T-helper 2 cell (primary cell): ENCODE results near the gene TTLL11.
"Not testable (repeated sequence)": the region's sequence is repeated elsewhere in the genome, so short reads cannot be mapped to it uniquely, and the experiment has no call there.

Experiments
- DNase-seq, 5 experiments: peaks; one replicate each; pipeline versions ENCODE4 v3.0.0 to v3.0.0-alpha.2; 2012 to 2022

Gene TTLL11

GRCh38 chr9:121811751-121812150 lies 281.4 kb downstream of the TTLL11 start:
- DNase-seq: no peak

- no peak for DNase-seq
These were observed 282.0 kb downstream of the TTLL11 start for GRCh38 chr9:121811140-121811539.

- DNase-seq: no peak
These were observed 282.6 kb downstream of the TTLL11 start for GRCh38 chr9:121810489-121810888.

DNA sequence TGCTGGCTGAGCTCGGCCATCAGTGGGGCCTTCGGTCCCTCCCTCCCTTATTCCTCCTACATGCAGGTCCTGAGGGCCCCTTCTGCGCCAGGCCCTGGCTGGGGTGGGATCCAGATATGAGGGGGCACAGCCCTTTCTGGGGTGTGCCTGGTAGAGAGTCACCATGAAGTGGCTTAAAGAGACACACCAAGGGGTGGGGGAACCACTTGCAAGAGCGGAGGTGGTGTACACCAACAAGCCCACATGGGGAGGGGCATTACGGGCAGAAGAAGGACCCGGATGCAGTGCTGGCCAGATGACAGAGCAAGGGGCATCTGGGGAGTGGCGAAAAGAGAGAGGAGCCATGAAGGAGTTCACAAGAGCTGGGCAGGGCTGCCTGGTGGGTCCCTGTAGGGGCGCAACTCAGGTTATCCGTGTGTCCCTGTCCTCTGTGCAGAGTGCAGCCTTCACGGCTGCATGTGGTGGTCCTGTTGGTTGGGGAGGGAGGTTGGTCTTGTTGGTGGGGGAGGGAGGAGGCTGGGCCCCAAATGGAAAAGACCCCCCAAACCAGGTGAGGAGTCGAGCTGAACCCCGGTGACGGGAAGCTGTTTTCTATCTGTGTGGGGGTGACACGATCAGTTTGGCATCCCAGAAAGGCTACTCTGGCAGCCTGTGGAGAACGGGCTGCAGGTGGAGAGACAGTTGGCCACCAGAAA lies 283.6 kb downstream of the TTLL11 start:
- DNase-seq: no peak

DNA sequence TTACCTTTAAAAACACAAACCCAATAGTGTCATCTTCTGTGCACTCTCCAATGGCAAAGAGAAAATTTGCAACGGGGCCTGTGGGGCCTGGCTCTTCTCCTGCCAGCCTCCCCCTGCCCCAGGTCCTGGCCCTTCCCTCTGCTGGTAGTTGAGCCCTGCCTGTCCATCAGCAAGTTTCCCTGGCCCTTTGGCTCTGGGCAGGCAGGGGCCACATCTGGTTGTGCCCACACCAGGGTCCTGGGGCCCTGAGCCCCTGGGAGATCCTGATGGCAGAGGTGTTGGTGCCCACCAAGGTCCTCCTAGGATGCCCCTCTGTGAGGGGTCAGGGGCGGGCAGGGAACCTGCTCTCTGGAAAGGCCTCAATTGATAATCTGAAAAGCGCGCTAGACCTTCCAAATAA lies 284.3 kb downstream of the TTLL11 start:
- no peak for DNase-seq

DNA sequence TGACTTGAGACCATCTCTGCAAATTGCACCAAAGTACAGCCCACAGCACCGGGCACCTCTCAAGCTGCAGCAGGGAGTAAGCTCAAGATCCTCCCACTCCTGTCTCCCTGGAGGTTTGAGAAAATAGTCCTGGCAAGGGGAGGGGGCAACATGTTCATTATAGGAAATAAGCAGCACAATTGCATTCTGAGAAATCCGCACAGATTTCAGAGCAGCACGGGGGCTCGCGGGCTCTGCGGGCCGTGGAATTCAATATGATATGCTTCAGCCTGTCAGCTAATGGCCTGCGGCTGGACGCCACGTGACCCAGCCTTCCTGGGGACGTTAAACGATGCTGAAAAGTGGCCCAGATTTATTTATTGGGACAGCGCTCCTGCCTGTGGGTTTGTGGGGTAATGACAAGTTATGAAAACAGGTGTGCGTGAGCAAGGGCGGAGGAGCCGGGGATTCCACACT lies 285.3 kb downstream of the TTLL11 start:
- DNase-seq: no peak

DNA sequence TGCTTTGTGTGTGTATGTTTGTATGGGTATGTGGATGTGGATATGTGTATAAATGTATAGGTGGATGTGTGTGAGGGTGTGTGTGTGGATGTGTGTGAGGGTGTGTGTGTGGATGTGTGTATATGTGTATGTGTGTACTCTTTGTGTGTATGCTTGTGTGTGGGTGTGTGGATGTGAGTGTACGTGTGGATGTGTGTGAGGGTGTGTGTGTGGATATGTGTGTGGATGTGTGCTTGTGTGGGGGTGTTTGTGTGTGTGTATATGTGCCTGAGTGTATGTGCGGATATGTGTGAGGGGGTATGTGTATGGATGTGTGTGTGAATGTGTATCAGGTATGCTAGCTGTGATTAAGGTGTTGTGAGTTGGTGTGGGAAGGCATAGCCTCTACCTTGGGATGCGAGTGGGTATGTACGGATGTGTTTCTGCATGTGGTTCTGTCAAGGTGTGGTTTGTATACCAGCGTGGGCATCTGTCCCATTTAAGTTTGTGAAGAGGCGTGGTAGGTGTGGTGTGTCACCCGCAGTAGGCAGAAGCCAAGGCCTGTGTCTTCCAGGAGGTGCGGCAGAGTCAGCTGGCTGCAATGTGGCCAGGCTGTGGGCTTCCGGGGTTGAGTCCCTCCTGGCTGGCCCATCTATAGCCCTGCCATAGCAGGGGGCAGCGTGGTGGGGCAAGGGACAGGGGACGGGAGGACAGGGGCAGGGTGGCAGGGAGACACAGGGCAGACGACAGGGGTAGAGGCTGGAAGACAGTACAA lies 285.9 kb downstream of the TTLL11 start:
- DNase-seq: peak in 1 of 5 experiments; percentile 63

DNA sequence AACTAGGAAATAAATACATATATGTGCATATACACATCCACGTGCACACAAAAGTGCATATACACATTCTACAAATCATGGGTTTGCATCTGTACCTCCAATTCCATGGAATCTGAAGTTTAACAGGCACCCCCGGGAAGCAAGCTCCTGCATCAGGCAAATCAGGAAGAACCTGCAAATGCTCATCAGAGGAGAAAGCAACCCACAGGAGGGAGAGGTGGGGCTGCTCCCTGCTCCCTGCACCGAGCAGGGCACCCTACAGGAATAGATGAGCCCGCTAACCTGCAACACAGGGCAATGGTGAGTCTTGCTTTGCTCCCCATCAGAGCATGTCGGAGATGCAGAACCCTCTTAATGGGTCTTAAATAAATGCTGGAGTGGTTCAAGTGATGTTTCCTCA lies 290.4 kb downstream of the TTLL11 start:
- DNase-seq: no peak

DNA sequence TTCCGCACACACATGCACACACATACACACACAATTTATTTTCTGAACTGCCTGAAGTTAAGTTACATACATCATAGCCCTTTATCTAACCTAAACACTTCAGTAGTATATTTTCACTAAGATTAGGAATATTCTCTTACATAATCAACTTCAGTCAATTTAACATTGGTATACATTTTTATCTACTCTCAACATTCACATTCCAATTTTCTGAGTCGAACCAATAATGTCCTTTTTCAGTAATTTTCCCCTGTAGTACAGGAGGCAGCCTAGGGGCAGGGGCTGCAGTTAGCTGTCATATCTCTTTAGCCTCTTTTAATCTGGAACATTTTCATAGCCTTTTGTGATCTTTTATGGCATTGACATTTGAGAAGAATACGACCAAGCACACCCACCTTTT lies 291.5 kb downstream of the TTLL11 start:
- no peak for DNase-seq

DNA sequence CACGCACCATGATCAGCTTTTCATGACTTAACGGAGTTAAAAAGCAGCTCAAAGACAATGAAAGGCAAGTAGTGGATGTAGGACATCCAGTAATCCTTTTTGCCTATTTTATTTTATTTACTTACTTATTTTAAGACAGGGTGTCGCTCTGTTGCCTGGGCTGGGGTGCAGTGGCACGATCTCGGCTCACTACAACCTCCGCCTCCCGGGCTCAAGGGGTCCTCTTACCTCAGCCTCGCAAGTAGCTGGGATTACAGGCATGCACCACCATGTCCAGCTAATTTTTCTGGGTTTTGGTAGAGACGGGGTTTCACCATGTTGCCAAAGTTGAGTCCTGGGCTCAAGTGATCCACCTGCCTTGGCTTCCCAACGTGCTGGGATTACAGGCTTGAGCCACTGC lies 292.7 kb downstream of the TTLL11 start:
- no peak for DNase-seq

- no peak for DNase-seq
These were observed 294.2 kb downstream of the TTLL11 start for GRCh38 chr9:121798941-121799340.

DNA sequence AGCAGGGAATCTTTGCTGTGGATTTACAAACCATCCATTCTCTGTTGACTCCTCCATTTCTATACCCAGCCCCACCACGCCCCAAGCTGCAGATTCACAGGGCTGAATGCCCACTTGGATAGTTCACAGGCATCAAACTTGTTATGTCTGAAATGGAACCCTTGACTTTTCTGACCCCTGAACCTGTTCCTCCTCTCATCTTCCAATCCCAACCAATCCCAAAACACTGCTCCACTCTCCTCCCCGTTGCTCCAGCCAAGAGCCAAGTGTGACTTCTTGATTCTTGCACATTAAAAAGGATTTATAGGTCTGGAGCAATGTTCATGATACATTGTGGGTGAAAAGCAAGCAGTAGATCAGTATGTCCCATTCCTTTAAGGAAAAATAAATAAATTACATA lies 296.0 kb downstream of the TTLL11 start:
- no peak for DNase-seq

- not testable (repeated sequence) for DNase-seq
These were observed 298.8 kb downstream of the TTLL11 start for GRCh38 chr9:121794334-121794733.

GRCh38 chr9:121792476-121792875 lies 300.6 kb downstream of the TTLL11 start:
- not testable (repeated sequence) for DNase-seq

- no peak for DNase-seq
These were observed 302.3 kb downstream of the TTLL11 start for GRCh38 chr9:121790841-121791240.

- DNase-seq: no peak
These were observed 304.3 kb downstream of the TTLL11 start for GRCh38 chr9:121788686-121789366.

DNA sequence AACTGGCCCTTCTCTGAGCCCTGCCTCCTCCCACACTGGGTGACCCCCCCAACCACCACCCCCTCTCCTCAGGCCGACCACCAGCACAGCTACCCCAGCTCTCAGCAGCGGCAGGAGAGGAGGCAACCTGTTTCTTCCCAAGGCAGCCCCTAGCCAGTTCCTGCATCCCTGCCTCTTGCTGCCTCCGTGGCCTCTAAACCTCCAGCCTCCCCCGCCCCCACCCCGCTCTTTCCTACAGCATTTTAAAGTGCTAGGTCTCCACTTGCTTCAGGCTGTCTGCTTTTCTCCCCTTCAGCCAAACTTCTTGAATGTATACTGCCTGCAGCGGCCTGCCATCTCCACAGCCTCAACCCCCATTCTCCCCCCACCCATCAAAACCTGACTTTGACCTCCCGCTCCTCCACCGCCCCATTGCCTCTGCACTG lies 306.1 kb downstream of the TTLL11 start:
- DNase-seq: no peak

DNA sequence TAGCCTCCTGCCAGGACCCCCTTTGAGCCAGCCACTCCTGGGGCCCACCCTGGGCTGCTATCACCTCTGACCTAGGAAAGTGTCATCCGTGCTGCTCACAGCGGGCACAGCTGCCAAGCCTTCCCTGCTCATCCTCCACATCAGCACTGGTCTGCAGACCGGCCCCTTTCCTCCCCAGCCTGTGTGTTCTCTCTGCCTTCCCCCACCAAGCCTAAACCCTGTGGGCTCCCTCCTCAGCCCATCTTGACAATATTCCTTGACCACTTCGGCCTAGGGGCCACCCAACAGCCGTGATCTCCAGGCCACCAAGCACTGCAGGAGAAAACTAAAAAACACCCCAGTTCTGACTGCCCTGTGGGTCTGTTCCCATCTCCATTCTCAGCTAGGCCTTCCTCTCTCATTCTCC lies 306.6 kb downstream of the TTLL11 start:
- DNase-seq: no peak

DNA sequence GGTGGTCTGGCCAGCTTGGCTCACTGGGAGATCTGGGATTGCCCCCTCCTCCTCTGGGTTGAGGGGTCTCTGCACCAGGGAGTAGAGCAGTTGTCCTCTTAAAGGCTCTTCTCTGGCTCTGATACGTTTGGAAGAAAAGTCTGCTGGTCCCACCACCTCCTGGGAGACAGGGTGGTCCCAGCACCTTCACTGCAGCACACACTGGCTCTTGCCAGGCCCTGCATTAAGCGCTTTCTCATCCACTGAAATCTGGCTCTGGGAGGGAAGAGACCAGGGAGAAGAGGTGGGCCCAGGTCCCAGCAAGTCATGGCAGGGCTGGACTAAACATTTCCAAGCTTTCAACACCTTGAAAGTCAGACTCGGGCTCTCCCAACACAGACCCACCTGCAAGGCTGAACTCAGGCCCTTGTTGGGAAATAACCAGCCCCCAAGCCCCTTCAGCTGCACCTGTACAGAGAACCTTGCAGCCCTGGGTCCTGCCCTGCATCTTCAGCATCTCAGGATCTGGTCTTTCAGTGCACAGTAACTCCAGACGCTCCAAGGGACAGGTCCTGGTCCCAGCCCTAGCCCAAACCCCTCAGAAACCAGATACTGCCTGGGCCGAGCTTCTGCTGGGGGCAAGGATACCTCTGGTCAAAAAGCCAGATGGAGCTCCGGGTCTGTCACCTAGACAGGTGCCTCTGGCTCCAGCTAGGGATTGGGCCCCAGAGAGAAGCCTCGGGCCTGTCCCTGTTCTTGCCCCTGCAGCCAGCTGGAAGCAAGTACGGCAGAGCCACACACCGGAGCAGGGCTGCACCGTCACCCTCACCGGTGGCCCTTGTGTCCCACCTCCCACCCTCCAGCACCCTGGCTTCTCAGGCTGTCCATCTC lies 307.2 kb downstream of the TTLL11 start:
- DNase-seq: no peak

- DNase-seq: no peak
These were observed 308.2 kb downstream of the TTLL11 start for GRCh38 chr9:121784731-121785411.

- DNase-seq: no peak
These were observed 309.3 kb downstream of the TTLL11 start for GRCh38 chr9:121783521-121784507.
